K562 (cell line): ENCODE results near the gene EFCC1. TPM values are rescaled to one million over a fixed set of nuclear protein-coding genes. Genes with fewer than 3 reads are reported as not detected.

ENCODE experiments used
- C11orf30 ChIP-seq: fragments of 450-650 bp; IDR thresholded peaks from 2 replicates; pipeline ENCODE4 v1.6.1; 2016; ENCODE audit warnings: low read depth, mild to moderate bottlenecking
- CC2D1A ChIP-seq: fragments of 450-650 bp; IDR thresholded peaks from 2 replicates; pipeline ENCODE4 v1.6.1; 2017; ENCODE audit warnings: mild to moderate bottlenecking
- CHD4 ChIP-seq: fragments of 200-600 bp; sonication (generic); IDR thresholded peaks from 3 replicates; pipeline ENCODE4 v1.6.1; 2012; ENCODE audit warnings: low read depth, mild to moderate bottlenecking, mixed read lengths, low read length, inconsistent platforms; ENCODE audit not compliant: insufficient read depth, insufficient replicate concordance, poor library complexity, severe bottlenecking
- DEAF1 ChIP-seq: fragments of 450-650 bp; formaldehyde crosslinking; IDR thresholded peaks from 2 replicates; pipeline ENCODE4 v1.4.0; 2020; ENCODE audit warnings: mild to moderate bottlenecking, moderate library complexity
- ETV6 ChIP-seq, 3 experiments: fragments of 150-350 bp in 1 of 3; sonication (generic) in 1 of 3; formaldehyde crosslinking in 1 of 3; IDR thresholded peaks; 2 replicates each; pipeline versions ENCODE4 v1.6.1 to v1.8.0; 2014 to 2022; ENCODE audit warnings: borderline replicate concordance in 2 of 3, low read depth in 2 of 3, antibody characterized with exemption in 1 of 3, low read length in 1 of 3, mild to moderate bottlenecking in 1 of 3, missing genetic modification reagents in 1 of 3
- EZH2 ChIP-seq: IDR thresholded peaks from 2 replicates; pipeline ENCODE4 v1.6.1; 2012; ENCODE audit warnings: low read depth, mild to moderate bottlenecking, inconsistent platforms, low read length, borderline replicate concordance
- GATAD2A ChIP-seq: fragments of 450-650 bp; IDR thresholded peaks from 2 replicates; pipeline ENCODE4 v1.6.1; 2017
- HOMEZ ChIP-seq: fragments of 250-450 bp; sonication (Bioruptor Pico); IDR thresholded peaks from 2 replicates; pipeline ENCODE4 v1.4.0; 2020; ENCODE audit warnings: mild to moderate bottlenecking, moderate library complexity
- MEF2D ChIP-seq: conservative IDR thresholded peaks from 2 replicates; pipeline ENCODE4 v1.6.1; 2016; ENCODE audit warnings: low read depth, missing genetic modification characterization, missing compliant biosample characterization
- MITF ChIP-seq: IDR thresholded peaks from 2 replicates; pipeline ENCODE4 v1.6.1; 2014; ENCODE audit warnings: antibody characterized with exemption
- PHF20 ChIP-seq: fragments of 450-650 bp; IDR thresholded peaks from 2 replicates; pipeline ENCODE4 v1.6.1; 2018; ENCODE audit not compliant: partially characterized antibody
- TFE3 ChIP-seq: fragments of 450-650 bp; formaldehyde crosslinking; IDR thresholded peaks from 2 replicates; pipeline ENCODE4 v1.4.0; 2020; ENCODE audit warnings: mild to moderate bottlenecking, mixed read lengths
- ZBTB49 ChIP-seq: sonication (generic); formaldehyde crosslinking; IDR thresholded peaks from 2 replicates; pipeline ENCODE4 v1.8.0; 2022; ENCODE audit warnings: missing genetic modification reagents, mild to moderate bottlenecking, borderline replicate concordance
- polyA plus RNA-seq, 8 experiments: library from polyadenylated mRNA; depleted of rRNA in 4 of 8; stranded (reverse) in 5 of 8; unstranded in 3 of 8; fragments of >200 nt; fragmentation: Nextera tagmentation in 2 of 8; fragmentation: Illumina TruSeq in 1 of 8; extraction: Ambion mirVana in 2 of 8; extraction: Trizol in 1 of 8; gene quantifications; 2 replicates each; pipeline versions ENCODE4 v1.2.1 to v1.2.3, GENCODE V29; 2011 to 2014; ENCODE audit warnings: inconsistent platforms in 1 of 8, missing spikeins in 1 of 8
- total RNA-seq, 7 experiments: library from RNA; depleted of rRNA in 6 of 7; stranded (reverse); fragments of >200 nt in 6 of 7; fragmentation: Illumina TruSeq in 2 of 7; extraction: Trizol in 2 of 7; gene quantifications; 2 replicates each; pipeline versions ENCODE4 v1.2.1 to v1.2.3, GENCODE V29; 2011 to 2021; ENCODE audit warnings: low replicate concordance in 1 of 7

Gene EFCC1
- total and polyA plus RNA-seq, 9 of the 15 experiments (the other 6 are each of a cell fraction or from before 2014, with no cell fraction given) = not detected

- TF ChIP-seq MEF2D (tag) (no peak), CHD4 (no peak), EZH2 (no peak), MITF (no peak), TFE3 (CRISPR knock-in tag) (0 out of 2 replicates have a peak, but pooled peaks have one; percentile 2), C11orf30 (peak; percentile 27; the same call in 1 of the 2 replicates), HOMEZ (CRISPR knock-in tag) (no peak), DEAF1 (CRISPR knock-in tag) (peak; percentile 64), ETV6 (IDR thresholded peaks at IDR 0.05; ENCODE audit: borderline replicate concordance in 1 of 2, low read depth in 2 of 2, low read length in 1 of 2) (no peak), ETV6 (CRISPR knock-in tag; IDR thresholded peaks at IDR 0.05; ENCODE audit: borderline replicate concordance) (no peak), CC2D1A (0 out of 2 replicates have a peak, but pooled peaks have one; percentile 13), GATAD2A (no peak), PHF20 (no peak), ZBTB49 (CRISPR knock-in tag) (no peak)
Observed at GRCh38 chr3:128969993-128970739, 30.9 kb upstream of the EFCC1 start (continued).
